ENCODE measurements around the gene SLC4A2. TPM values are rescaled to one million over a fixed set of nuclear protein-coding genes. Genes with fewer than 3 reads are reported as not detected.

The SLC4A2 gene
- total RNA-seq, 2 donors from 2014 or later = 76.7 to 97.4 TPM

GRCh38 chr7:151118108-151119054, 59.0 kb downstream of the SLC4A2 start:
- ATAC-seq (no peak), DNase-seq (no peak)
- intact Hi-C loops (cut with DNase I, micrococcal nuclease) = no loop called here

GRCh38 chr7:151119055-151119415, 59.6 kb downstream of the SLC4A2 start:
- DNase-seq (no peak), ATAC-seq (no peak)
- intact Hi-C loops (cut with DNase I, micrococcal nuclease) = no loop called here

DNA sequence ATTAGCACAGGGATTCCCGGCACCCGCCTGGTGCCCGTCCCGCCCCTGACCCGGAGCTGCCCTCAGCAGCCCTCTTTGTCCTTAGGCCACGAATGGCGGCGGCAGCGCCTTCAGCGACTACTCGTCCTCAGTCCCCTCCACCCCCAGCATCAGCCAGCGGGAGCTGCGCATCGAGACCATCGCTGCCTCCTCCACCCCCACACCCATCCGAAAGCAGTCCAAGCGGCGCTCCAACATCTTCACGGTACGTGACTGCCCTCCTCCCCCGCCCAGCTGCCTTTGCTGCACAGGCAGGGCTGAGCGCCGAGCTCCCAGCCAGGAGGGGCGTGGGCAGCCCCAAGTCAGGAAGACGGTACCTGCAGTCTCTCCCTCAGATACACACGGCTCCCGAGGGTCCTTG, 60.5 kb downstream of the SLC4A2 start:
- ATAC-seq (no peak), DNase-seq (no peak)
- intact Hi-C loops (cut with DNase I, micrococcal nuclease) = loop anchor here in 1 of 2 donors (5.0 kb wide), 1 partner anchor 52 kb away; no protein-coding TSS in a partner anchor

DNA sequence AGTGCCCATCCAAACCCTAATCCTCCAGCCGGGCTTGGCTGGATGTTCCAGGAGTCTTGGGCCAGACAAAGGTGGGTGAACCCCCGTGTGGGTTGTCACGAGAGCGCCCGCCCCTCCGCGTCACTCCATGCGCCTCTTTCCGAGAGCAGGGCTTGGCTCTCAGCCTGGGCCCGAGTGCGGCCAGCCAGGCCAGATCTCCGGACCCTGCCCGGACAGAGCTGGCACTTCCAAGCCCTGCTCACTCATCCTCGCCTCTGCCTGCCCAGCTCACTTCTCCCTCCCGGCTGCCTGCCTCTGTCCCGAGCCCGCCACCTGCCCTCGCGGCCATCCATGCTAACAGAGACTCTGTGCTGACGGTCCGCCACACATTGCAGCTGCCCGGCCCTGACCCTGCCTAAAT, 61.5 kb downstream of the SLC4A2 start:
- intact Hi-C loops (cut with DNase I, micrococcal nuclease) = loop anchor here in 1 of 2 donors (5.0 kb wide), 1 partner anchor 51 kb away; no protein-coding TSS in a partner anchor
- DNase-seq = no peak
- no peak for ATAC-seq

GRCh38 chr7:151121380-151122170, 62.2 kb downstream of the SLC4A2 start:
- intact Hi-C loops (cut with DNase I, micrococcal nuclease) = loop anchor here in 1 of 2 donors (5.0 kb wide), 1 partner anchor 51 kb away; no protein-coding TSS in a partner anchor
- ATAC-seq = no peak
- DNase-seq = no peak

- no peak for DNase-seq
- no peak for ATAC-seq
- intact Hi-C loops (cut with DNase I, micrococcal nuclease) = loop anchor here in 1 of 2 donors (5.0 kb wide), 1 partner anchor 50 kb away; no protein-coding TSS in a partner anchor
These were observed 62.9 kb downstream of the SLC4A2 start for GRCh38 chr7:151122276-151122675.

GRCh38 chr7:151122796-151123157, 63.4 kb downstream of the SLC4A2 start:
- ATAC-seq (no peak), DNase-seq (no peak)
- intact Hi-C loops (cut with DNase I, micrococcal nuclease) = loop anchor here in 1 of 2 donors (5.0 kb wide), 1 partner anchor 50 kb away; no protein-coding TSS in a partner anchor

- ATAC-seq (no peak), DNase-seq (no peak)
- intact Hi-C loops (cut with DNase I, micrococcal nuclease) = loop anchor here in 1 of 2 donors (5.0 kb wide), 1 partner anchor 49 kb away; no protein-coding TSS in a partner anchor
These were observed 63.9 kb downstream of the SLC4A2 start for GRCh38 chr7:151123158-151123821.

GRCh38 chr7:151123822-151124464, 64.6 kb downstream of the SLC4A2 start:
- DNase-seq (peak; percentile 78 to 87), ATAC-seq (peak; percentile 57)
- intact Hi-C loops (cut with DNase I, micrococcal nuclease) = loop anchor here (2.0 to 5.0 kb wide), 2 partner anchors 48 to 49 kb away; no protein-coding TSS in a partner anchor

DNA sequence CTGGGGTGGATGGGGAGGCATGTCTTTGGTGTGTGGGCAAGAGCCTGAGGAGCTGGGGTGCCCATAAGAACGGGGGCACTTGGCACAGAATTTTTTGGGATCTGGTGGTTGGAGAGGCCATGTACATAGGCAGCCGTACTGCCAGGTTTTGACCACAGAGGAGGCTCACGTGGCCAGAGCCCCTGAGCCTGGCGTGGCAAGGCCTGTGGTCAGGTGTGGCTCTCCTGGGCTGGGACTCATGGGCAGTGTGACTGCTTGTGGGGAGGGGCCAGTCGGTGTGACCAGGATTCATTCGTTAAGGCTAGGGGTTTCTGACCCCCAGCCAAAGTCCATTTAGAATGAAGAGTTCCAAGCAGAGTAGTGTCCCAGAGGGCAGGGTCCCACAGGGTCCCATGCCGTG, 65.1 kb downstream of the SLC4A2 start:
- ATAC-seq (no peak), DNase-seq (no peak)
- intact Hi-C loops (cut with DNase I, micrococcal nuclease) = loop anchor here (2.0 to 5.0 kb wide), 2 partner anchors 48 kb away; no protein-coding TSS in a partner anchor

DNA sequence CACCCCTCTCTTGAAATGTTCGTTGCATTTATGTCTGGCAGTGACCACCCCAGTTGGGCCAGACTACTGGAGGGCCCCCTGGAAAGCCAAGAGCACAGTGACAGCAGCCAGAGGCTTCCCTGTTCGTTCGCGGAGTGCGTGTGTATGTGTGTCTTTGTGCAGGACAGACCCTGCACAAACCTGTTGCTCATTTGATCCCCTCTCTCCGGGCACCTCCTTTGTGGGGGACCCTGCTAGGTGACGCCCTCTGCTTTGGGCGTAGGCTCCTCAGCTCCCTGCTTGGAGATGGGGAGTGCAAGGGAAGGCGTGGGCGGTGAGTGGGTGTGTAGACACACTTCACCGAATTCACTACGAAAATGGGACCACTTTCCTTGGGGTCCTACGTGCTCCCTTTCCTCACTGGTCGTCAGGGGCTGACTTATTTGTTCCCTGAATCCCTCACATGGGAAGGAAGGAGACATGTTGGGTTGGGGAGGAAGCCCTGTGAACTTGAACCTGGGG, 65.6 kb downstream of the SLC4A2 start:
- no peak for DNase-seq
- intact Hi-C loops (cut with DNase I, micrococcal nuclease) = loop anchor here (2.0 to 5.0 kb wide), 2 partner anchors 47 to 48 kb away; no protein-coding TSS in a partner anchor
- ATAC-seq = no peak

GRCh38 chr7:151125470-151125845, 66.1 kb downstream of the SLC4A2 start:
- peak; percentile 73 to 74 for DNase-seq
- intact Hi-C loops (cut with DNase I, micrococcal nuclease) = loop anchor here in 1 of 2 donors (2.0 kb wide), 1 partner anchor 47 kb away; no protein-coding TSS in a partner anchor
- peak; percentile 58 for ATAC-seq

GRCh38 chr7:151125846-151126481, 66.6 kb downstream of the SLC4A2 start:
- peak; percentile 73 to 75 for DNase-seq
- ATAC-seq = peak; percentile 76
- intact Hi-C loops (cut with DNase I, micrococcal nuclease) = loop anchor here in 1 of 2 donors (2.0 kb wide), 1 partner anchor 47 kb away; no protein-coding TSS in a partner anchor

Other genes starting within 250 kb of the SLC4A2 start
- 100 to 1,000 TPM; 566 to 682 TPM for gene AOC1, start 207.1 kb upstream of the SLC4A2 start, total RNA-seq
- gene KCNH2, start 81.3 kb upstream of the SLC4A2 start, total RNA-seq = 10 to 100 TPM in 1 of 2 donors, under 1 TPM in 1; 0.92 to 10.4 TPM
- 1 to 10 TPM; 2.7 to 5.4 TPM for gene NOS3, start 68.6 kb upstream of the SLC4A2 start, total RNA-seq
- under 1 TPM in 1 of 2 donors, not detected in 1; 0.22 TPM for gene ATG9B, start 35.1 kb upstream of the SLC4A2 start, total RNA-seq
- 10 to 100 TPM; 25.3 to 40.0 TPM for gene ABCB8, start 31.1 kb upstream of the SLC4A2 start, total RNA-seq
- 1 to 10 TPM; 1.4 to 2.3 TPM for gene ASIC3, start 11.1 kb upstream of the SLC4A2 start, total RNA-seq
- 10 to 100 TPM; 12.8 to 15.1 TPM for gene CDK5, start 1.7 kb upstream of the SLC4A2 start, total RNA-seq
- gene FASTK, start 21.2 kb downstream of the SLC4A2 start, total RNA-seq = 100 to 1,000 TPM in 1 of 2 donors, 10 to 100 TPM in 1; 82.0 to 108 TPM
- gene TMUB1, start 23.9 kb downstream of the SLC4A2 start, total RNA-seq = 10 to 100 TPM; 72.4 to 80.7 TPM
- gene AGAP3, start 26.9 kb downstream of the SLC4A2 start, total RNA-seq = 10 to 100 TPM; 50.8 to 64.0 TPM
- gene GBX1, start 108.1 kb downstream of the SLC4A2 start, total RNA-seq = not detected
- not detected for gene ASB10, start 127.7 kb downstream of the SLC4A2 start, total RNA-seq
- gene H2BK1, start 150.9 kb downstream of the SLC4A2 start, total RNA-seq = not detected
- 10 to 100 TPM; 27.9 to 28.0 TPM for gene ABCF2, start 167.6 kb downstream of the SLC4A2 start, total RNA-seq
- 10 to 100 TPM; 46.8 to 48.8 TPM for gene CHPF2, start 172.9 kb downstream of the SLC4A2 start, total RNA-seq
- gene SMARCD3, start 189.1 kb downstream of the SLC4A2 start, total RNA-seq = 1 to 10 TPM; 4.3 to 9.8 TPM

All from left colon (tissue), 2 donors.